Thoracic aorta (tissue), 2 donors: ENCODE measurements around the gene TAPBPL. TPM values are rescaled to one million over a fixed set of nuclear protein-coding genes. Genes with fewer than 3 reads are reported as not detected.

Experiments
- ATAC-seq: fragments of 150-250 bp; one replicate; pipeline ENCODE4 v1.8.0; 2017; ENCODE audit warnings: low read depth; ENCODE audit not compliant: insufficient number of reproducible peaks, low FRiP score
- DNase-seq: peaks from one replicate; pipeline ENCODE4 v3.0.0-alpha.2; 2020; ENCODE audit warnings: low spot score
- H3K27ac ChIP-seq, 2 donors: fragments of 200-600 bp; sonication (generic); 1 replicate in 1 of 2; 2 replicates in 1 of 2; pipeline ENCODE4 v1.5.1; 2016; ENCODE audit warnings: mild to moderate bottlenecking in 2 of 2, moderate library complexity in 2 of 2
- H3K27me3 ChIP-seq: fragments of 200-600 bp; sonication (generic); replicated peaks from 2 replicates; pipeline ENCODE4 v1.6.0; 2016; ENCODE audit warnings: mild to moderate bottlenecking; ENCODE audit not compliant: insufficient read depth
- H3K36me3 ChIP-seq: fragments of 200-600 bp; sonication (generic); one replicate; pipeline ENCODE4 v1.5.1; 2016
- H3K4me1 ChIP-seq, 2 donors: fragments of 200-600 bp; sonication (generic); 1 replicate in 1 of 2; 2 replicates in 1 of 2; pipeline versions ENCODE4 v1.5.1 to v1.6.0; 2016; ENCODE audit warnings: low read depth in 2 of 2, mild to moderate bottlenecking in 1 of 2; ENCODE audit not compliant: control insufficient read depth in 1 of 2
- H3K4me3 ChIP-seq: fragments of 200-600 bp; sonication (generic); 2 replicates; pipeline ENCODE4 v1.5.1; 2016; ENCODE audit warnings: mild to moderate bottlenecking
- H3K9me3 ChIP-seq: fragments of 200-600 bp; sonication (generic); 2 replicates; pipeline ENCODE4 v1.5.1; 2016
- CTCF ChIP-seq: fragments of 200-600 bp; sonication (generic); IDR thresholded peaks from one replicate; pipeline ENCODE4 v1.5.1; 2019; ENCODE audit warnings: antibody characterized with exemption
- total RNA-seq, 2 donors: library from RNA; depleted of rRNA; stranded (reverse); fragments of >200 nt; gene quantifications; one replicate each; pipeline versions ENCODE4 v1.1.0 to v1.2.3, GENCODE V29; 2016

Gene TAPBPL
- total RNA-seq, 2 donors from 2014 or later, result 23.7 to 37.5 TPM

GRCh38 chr12:6461401-6462233 lies 9.8 kb downstream of the TAPBPL start:
- ATAC-seq, result no peak
- Histone ChIP-seq H3K9me3 (no peaks in the 10 kb centered on the region), H3K27me3 (no peaks in the 10 kb centered on the region), H3K27ac (peak overlapping the region in 1 of 2 donors; percentile 32), H3K36me3 (peaks cover 68% of the 10 kb centered on the region), H3K4me1 (peaks cover 0 to 14% of the 10 kb centered on the region in 2 donors), H3K4me3 (no peak overlapping the region)
- TF ChIP-seq CTCF, result no peak
- DNase-seq, result no peak

- no peaks in the 10 kb centered on the region for H3K27me3 ChIP-seq
- no peak for DNase-seq
- no peaks in the 10 kb centered on the region for H3K9me3 ChIP-seq
- H3K4me1 ChIP-seq, result peaks cover 0 to 14% of the 10 kb centered on the region in 2 donors
- H3K27ac ChIP-seq, result peak overlapping the region in 1 of 2 donors; percentile 27
- peaks cover 61% of the 10 kb centered on the region for H3K36me3 ChIP-seq
- no peak for TF ChIP-seq CTCF
- no peak for ATAC-seq
- no peak overlapping the region for H3K4me3 ChIP-seq
These were observed 10.6 kb downstream of the TAPBPL start for GRCh38 chr12:6462234-6462995.

- no peak overlapping the region for H3K4me3 ChIP-seq
- TF ChIP-seq CTCF, result no peak
These were observed 11.4 kb downstream of the TAPBPL start for GRCh38 chr12:6463216-6463615.

GRCh38 chr12:6463858-6464257 lies 12.0 kb downstream of the TAPBPL start:
- no peak for TF ChIP-seq CTCF
- no peak for DNase-seq
- ATAC-seq, result no peak
- H3K4me1 ChIP-seq, result peaks cover 4 to 27% of the 10 kb centered on the region in 2 donors
- H3K27me3 ChIP-seq, result no peaks in the 10 kb centered on the region
- peaks cover 48% of the 10 kb centered on the region for H3K36me3 ChIP-seq
- no peak overlapping the region for H3K4me3 ChIP-seq
- no peaks in the 10 kb centered on the region for H3K9me3 ChIP-seq
- H3K27ac ChIP-seq, result peak overlapping the region in 1 of 2 donors; percentile 25

More at GRCh38 chr12:6463216-6463615, 11.4 kb downstream of the TAPBPL start:
- no peaks in the 10 kb centered on the region for H3K27me3 ChIP-seq
- ATAC-seq (no peak), DNase-seq (no peak)
- peaks cover 0 to 20% of the 10 kb centered on the region in 2 donors for H3K4me1 ChIP-seq
- H3K27ac ChIP-seq, result no peak overlapping the region
- H3K9me3 ChIP-seq, result no peaks in the 10 kb centered on the region
- H3K36me3 ChIP-seq, result peaks cover 54% of the 10 kb centered on the region

GRCh38 chr12:6464531-6464930 lies 12.7 kb downstream of the TAPBPL start:
- no peak for DNase-seq
- H3K9me3 ChIP-seq, result no peaks in the 10 kb centered on the region
- H3K27ac ChIP-seq, result no peak overlapping the region
- no peaks in the 10 kb centered on the region for H3K27me3 ChIP-seq
- ATAC-seq, result no peak
- peaks cover 10 to 33% of the 10 kb centered on the region in 2 donors for H3K4me1 ChIP-seq
- TF ChIP-seq CTCF, result no peak
- peaks cover 45% of the 10 kb centered on the region for H3K36me3 ChIP-seq
- H3K4me3 ChIP-seq, result no peak overlapping the region
